ENCODE measurements around the gene GTSF1L. TPM values are rescaled to one million over a fixed set of nuclear protein-coding genes. Genes with fewer than 3 reads are reported as not detected.

The GTSF1L gene
- total RNA-seq, 1 donor from 2014 or later, result not detected

DNA sequence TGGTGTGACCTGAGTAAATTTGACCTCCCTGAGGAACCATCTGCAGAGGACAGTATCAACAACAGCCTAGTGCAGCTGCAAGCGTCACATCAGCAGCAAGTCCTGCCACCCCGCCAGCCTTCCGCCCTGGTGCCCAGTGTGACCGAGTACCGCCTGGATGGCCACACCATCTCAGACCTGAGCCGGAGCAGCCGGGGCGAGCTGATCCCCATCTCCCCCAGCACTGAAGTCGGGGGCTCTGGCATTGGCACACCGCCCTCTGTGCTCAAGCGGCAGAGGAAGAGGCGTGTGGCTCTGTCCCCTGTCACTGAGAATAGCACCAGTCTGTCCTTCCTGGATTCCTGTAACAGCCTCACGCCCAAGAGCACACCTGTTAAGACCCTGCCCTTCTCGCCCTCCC, 24.3 kb downstream of the GTSF1L start:
- intact Hi-C loops (cut with micrococcal nuclease), result no loop called here
- Histone ChIP-seq H3K36me3 (no peaks in the 10 kb centered on the region), H3K4me1 (no peaks in the 10 kb centered on the region), H3K27ac (replicated peaks) (no peak overlapping the region), H3K27me3 (ENCODE audit: low read depth) (no peaks in the 10 kb centered on the region), H3K4me3 (no peak overlapping the region), H3K9me3 (replicated peaks) (no peaks in the 10 kb centered on the region)
- no peak for DNase-seq
- TF ChIP-seq, protein P1, sequence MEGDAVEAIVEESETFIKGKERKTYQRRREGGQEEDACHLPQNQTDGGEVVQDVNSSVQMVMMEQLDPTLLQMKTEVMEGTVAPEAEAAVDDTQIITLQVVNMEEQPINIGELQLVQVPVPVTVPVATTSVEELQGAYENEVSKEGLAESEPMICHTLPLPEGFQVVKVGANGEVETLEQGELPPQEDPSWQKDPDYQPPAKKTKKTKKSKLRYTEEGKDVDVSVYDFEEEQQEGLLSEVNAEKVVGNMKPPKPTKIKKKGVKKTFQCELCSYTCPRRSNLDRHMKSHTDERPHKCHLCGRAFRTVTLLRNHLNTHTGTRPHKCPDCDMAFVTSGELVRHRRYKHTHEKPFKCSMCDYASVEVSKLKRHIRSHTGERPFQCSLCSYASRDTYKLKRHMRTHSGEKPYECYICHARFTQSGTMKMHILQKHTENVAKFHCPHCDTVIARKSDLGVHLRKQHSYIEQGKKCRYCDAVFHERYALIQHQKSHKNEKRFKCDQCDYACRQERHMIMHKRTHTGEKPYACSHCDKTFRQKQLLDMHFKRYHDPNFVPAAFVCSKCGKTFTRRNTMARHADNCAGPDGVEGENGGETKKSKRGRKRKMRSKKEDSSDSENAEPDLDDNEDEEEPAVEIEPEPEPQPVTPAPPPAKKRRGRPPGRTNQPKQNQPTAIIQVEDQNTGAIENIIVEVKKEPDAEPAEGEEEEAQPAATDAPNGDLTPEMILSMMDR (IDR thresholded peaks at IDR 0.05; ENCODE audit: borderline replicate concordance), result no peak

DNA sequence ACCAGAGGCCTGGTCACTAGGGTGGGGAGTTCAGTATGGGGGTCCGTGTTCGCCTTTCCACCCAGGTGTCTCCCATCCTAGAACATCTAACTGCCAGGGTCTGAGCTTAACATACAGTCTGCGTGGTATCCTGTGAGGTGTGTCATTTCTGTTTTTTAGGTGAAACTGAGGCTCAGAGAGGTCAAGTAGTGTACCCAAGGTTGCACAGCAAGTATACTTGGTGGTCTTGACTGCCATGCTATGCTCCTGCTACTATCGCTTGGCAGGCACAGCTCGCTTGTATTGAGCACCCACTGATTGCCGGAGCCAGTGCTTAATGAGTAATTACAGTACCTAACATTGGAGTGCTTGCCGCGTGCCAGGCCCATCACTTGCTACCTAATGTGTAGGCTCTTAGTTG, 26.2 kb downstream of the GTSF1L start:
- H3K4me3 ChIP-seq, result no peak overlapping the region
- no peaks in the 10 kb centered on the region for H3K27me3 ChIP-seq (ENCODE audit: low read depth)
- TF ChIP-seq, protein P1 (IDR thresholded peaks at IDR 0.05; ENCODE audit: borderline replicate concordance), result no peak
- no peaks in the 10 kb centered on the region for H3K4me1 ChIP-seq
- DNase-seq, result no peak
- H3K27ac ChIP-seq (replicated peaks), result no peak overlapping the region
- H3K36me3 ChIP-seq, result no peaks in the 10 kb centered on the region
- H3K9me3 ChIP-seq (replicated peaks), result no peaks in the 10 kb centered on the region
- intact Hi-C loops (cut with micrococcal nuclease), result no loop called here

DNA sequence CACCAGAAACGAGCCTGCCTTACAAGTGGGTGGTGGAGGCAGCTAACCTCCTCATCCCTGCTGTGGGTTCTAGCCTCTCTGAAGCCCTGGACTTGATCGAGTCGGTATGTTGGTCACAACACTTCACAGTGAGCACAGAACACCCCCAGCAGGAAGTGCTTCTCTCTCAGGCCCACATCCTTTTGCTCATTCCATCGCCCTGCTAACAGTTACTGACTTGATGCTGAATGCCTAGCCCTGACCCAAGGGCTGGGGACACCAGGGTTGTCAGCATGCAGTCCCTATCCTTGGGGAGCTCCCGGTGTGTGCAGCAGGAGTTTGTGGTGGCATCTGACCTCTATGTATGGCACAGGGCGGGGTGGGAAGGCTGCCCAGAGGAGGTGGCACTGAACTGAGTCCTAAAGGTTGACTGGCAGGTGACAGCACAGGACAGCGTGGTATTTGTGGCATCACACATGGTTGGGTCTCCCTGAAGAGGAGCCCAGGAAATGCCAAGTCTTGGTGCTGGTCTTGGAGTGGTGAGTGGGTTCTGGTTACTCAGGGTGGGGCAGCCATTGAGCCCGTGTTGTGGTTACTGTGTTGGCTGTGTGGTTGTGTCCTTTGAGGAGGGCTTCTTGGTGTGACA, 26.7 kb downstream of the GTSF1L start:
- no peaks in the 10 kb centered on the region for H3K4me1 ChIP-seq

DNA sequence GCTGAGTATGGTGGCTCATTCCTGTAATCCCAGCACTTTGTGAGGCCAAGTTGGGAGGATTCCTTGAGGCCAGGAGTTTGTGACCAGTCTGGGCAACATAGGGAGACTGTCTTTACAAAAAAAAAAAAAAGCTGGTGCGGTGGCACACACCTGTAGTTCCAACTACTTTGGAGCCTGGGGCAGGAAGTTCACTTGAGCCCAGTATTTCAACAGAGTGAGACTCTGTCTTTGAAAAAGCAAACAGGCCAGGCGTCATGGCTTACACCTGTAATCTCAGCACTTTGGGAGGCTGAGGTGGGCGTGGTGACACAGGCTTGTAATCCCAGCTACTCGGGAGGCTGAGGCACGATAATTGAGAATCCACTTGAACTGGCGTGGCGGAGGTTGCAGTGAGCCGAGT, 31.2 kb downstream of the GTSF1L start:
- Histone ChIP-seq H3K4me1 (no peaks in the 10 kb centered on the region), H3K27ac (replicated peaks) (no peak overlapping the region), H3K27me3 (ENCODE audit: low read depth) (no peaks in the 10 kb centered on the region), H3K9me3 (replicated peaks) (no peaks in the 10 kb centered on the region), H3K36me3 (no peaks in the 10 kb centered on the region), H3K4me3 (no peak overlapping the region)
- intact Hi-C loops (cut with micrococcal nuclease), result no loop called here
- DNase-seq, result no peak
- TF ChIP-seq, protein P1 (IDR thresholded peaks at IDR 0.05; ENCODE audit: borderline replicate concordance), result no peak

More for the DNA sequence above, 26.7 kb downstream of the GTSF1L start:
- intact Hi-C loops (cut with micrococcal nuclease), result no loop called here
- Histone ChIP-seq H3K36me3 (no peaks in the 10 kb centered on the region), H3K27me3 (ENCODE audit: low read depth) (no peaks in the 10 kb centered on the region), H3K4me3 (no peak overlapping the region), H3K9me3 (replicated peaks) (no peaks in the 10 kb centered on the region), H3K27ac (replicated peaks) (no peak overlapping the region)
- no peak for DNase-seq
- TF ChIP-seq, protein P1 (IDR thresholded peaks at IDR 0.05; ENCODE audit: borderline replicate concordance), result no peak

DNA sequence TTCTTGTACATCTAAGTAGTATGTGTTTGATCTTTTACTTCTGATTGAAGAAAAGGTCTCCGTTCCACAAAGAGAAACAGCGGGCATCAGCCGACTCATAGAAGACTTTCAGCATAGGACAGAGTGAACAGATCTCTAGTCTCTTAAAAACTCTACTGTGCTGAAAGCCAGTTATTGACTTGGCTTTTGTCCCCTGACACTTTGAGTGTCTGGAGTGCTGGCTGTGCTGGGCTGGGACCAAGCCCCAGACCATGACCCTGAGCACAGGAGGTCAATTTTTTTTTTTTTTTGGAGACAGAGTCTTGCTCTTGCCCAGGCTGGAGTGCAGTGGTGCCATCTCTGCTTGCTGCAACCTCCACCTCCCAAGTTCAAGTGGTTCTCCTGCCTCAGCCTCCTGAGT, 32.0 kb downstream of the GTSF1L start:
- Histone ChIP-seq H3K9me3 (replicated peaks) (no peaks in the 10 kb centered on the region), H3K36me3 (no peaks in the 10 kb centered on the region), H3K4me3 (no peak overlapping the region), H3K27me3 (ENCODE audit: low read depth) (no peaks in the 10 kb centered on the region), H3K4me1 (no peaks in the 10 kb centered on the region), H3K27ac (replicated peaks) (no peak overlapping the region)
- intact Hi-C loops (cut with micrococcal nuclease), result no loop called here
- no peak for DNase-seq
- TF ChIP-seq, protein P1 (IDR thresholded peaks at IDR 0.05; ENCODE audit: borderline replicate concordance), result no peak
